Hepatocyte (in vitro differentiated cells): Measurements from ENCODE around the gene AGAP1. TPM values are rescaled to one million over a fixed set of nuclear protein-coding genes. Genes with fewer than 3 reads are reported as not detected.
A peak's percentile ranks its signal among the peaks of the same experiment; 100 is the strongest.

Source experiments
- DNase-seq: peaks from one replicate; pipeline ENCODE4 v3.0.0-alpha.2; 2016; ENCODE audit warnings: low spot score
- H2AFZ ChIP-seq: fragments of 200-600 bp; sonication (generic); 2 replicates; pipeline ENCODE4 v1.6.0; 2016; ENCODE audit warnings: antibody characterized with exemption, mild to moderate bottlenecking
- H3K27ac ChIP-seq: fragments of 200-600 bp; sonication (generic); 2 replicates; pipeline ENCODE4 v1.5.1; 2016; ENCODE audit warnings: mild to moderate bottlenecking
- H3K27me3 ChIP-seq: fragments of 200-600 bp; sonication (generic); 2 replicates; pipeline ENCODE4 v1.6.1; 2016
- H3K36me3 ChIP-seq: fragments of 200-600 bp; sonication (generic); replicated peaks from 2 replicates; pipeline ENCODE4 v1.5.1; 2016; ENCODE audit warnings: low read depth; ENCODE audit not compliant: insufficient read depth
- H3K4me1 ChIP-seq: fragments of 200-600 bp; sonication (generic); 2 replicates; pipeline ENCODE4 v1.5.1; 2016; ENCODE audit warnings: mild to moderate bottlenecking, moderate library complexity; ENCODE audit not compliant: insufficient read depth
- H3K4me2 ChIP-seq: fragments of 200-600 bp; sonication (generic); 2 replicates; pipeline ENCODE4 v1.6.0; 2016
- H3K4me3 ChIP-seq: fragments of 200-600 bp; sonication (generic); 2 replicates; pipeline ENCODE4 v1.5.1; 2016; ENCODE audit warnings: mild to moderate bottlenecking
- H3K79me2 ChIP-seq: fragments of 200-600 bp; sonication (generic); 2 replicates; pipeline ENCODE4 v1.6.0; 2017; ENCODE audit warnings: mild to moderate bottlenecking
- H3K9me2 ChIP-seq: fragments of 200-600 bp; sonication (generic); replicated peaks from 2 replicates; pipeline ENCODE4 v1.6.0; 2017; ENCODE audit warnings: mild to moderate bottlenecking; ENCODE audit not compliant: insufficient read depth
- H3K9me3 ChIP-seq: fragments of 200-600 bp; sonication (generic); 2 replicates; pipeline ENCODE4 v1.5.1; 2016; ENCODE audit warnings: low read depth, mild to moderate bottlenecking
- H4K20me1 ChIP-seq: fragments of 200-600 bp; sonication (generic); 2 replicates; pipeline ENCODE4 v1.6.0; 2016; ENCODE audit warnings: mild to moderate bottlenecking; ENCODE audit not compliant: insufficient read depth, poor library complexity, severe bottlenecking
- EZH2 ChIP-seq: fragments of 200-600 bp; sonication (generic); IDR thresholded peaks from 2 replicates; pipeline ENCODE4 v1.6.1; 2016; ENCODE audit warnings: antibody characterized with exemption, mild to moderate bottlenecking, borderline replicate concordance
- EZH2phosphoT487 ChIP-seq: fragments of 200-600 bp; sonication (generic); IDR thresholded peaks from one replicate; pipeline ENCODE4 v1.6.1; 2018; ENCODE audit warnings: antibody characterized with exemption, mild to moderate bottlenecking, low read depth, moderate library complexity; ENCODE audit not compliant: unreplicated experiment, severe bottlenecking
- WGBS: methylation state at CpG from one replicate; pipeline ENCODE4 v1.1.6; 2016; ENCODE audit warnings: low lambda C conversion rate; ENCODE audit errors: missing lambda C conversion rate; 5-methylcytosine and 5-hydroxymethylcytosine counted together
- polyA plus RNA-seq: library from polyadenylated mRNA; unstranded; fragments of >200 nt; fragmentation: Nextera tagmentation; extraction: Ambion mirVana; gene quantifications from 2 replicates; pipeline ENCODE4 v1.2.1, GENCODE V29; 2016
- total RNA-seq: library from RNA; depleted of rRNA; stranded (reverse); fragments of >200 nt; gene quantifications from 2 replicates; pipeline ENCODE4 v1.2.3, GENCODE V29; 2014
- TF ChIP-seq, protein P1 (sequence below): fragments of 200-600 bp; sonication (generic); IDR thresholded peaks from 2 replicates; pipeline ENCODE4 v1.5.1; 2016; ENCODE audit warnings: antibody characterized with exemption, mild to moderate bottlenecking; ENCODE audit not compliant: poor library complexity

Gene AGAP1
- total and polyA plus RNA-seq, 2 experiments from 2014 or later, result 12.1 to 20.0 TPM

DNA sequence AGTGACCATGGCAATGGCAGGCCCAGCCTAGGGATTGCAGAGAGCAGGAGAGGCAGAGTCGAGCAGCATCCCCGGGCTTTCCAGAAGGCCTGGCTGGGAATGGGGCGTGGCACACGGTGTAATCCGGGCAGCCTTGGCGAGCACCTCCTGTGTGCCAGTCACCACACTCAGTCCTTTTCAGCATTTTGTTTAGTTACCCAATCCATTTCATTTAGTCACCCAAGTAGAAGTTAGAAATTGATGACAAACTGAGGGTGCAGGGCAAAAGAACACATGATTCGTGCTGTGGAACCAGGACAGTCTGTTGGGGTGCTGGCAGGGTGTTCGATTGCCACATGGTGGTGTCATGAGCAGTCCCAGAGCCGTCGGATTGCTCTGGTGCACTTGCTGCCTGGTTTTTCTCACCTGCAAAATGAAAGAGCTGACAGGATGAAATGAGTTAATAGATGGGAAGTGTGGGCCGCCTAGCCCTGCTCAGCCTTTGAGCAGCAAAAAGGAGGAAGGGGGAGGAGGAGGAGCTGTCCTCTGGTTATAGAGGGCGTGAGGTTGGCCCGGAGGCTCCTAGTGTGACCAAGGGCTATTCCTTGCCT lies 299.4 kb downstream of the AGAP1 start:
- H3K9me2 ChIP-seq, result no peaks in the 10 kb centered on the region
- no peak overlapping the region for H3K4me3 ChIP-seq
- no peaks in the 10 kb centered on the region for H3K9me3 ChIP-seq
- no peaks in the 10 kb centered on the region for H4K20me1 ChIP-seq
- no peaks in the 10 kb centered on the region for H3K4me1 ChIP-seq
- WGBS, result 69% methylated on average over 13 of the region's 13 CpGs
- no peak overlapping the region for H3K27ac ChIP-seq
- no peaks in the 10 kb centered on the region for H3K36me3 ChIP-seq
- H3K27me3 ChIP-seq, result no peaks in the 10 kb centered on the region
- TF ChIP-seq EZH2 (no peak), EZH2phosphoT487 (no peak)
- TF ChIP-seq, protein P1, sequence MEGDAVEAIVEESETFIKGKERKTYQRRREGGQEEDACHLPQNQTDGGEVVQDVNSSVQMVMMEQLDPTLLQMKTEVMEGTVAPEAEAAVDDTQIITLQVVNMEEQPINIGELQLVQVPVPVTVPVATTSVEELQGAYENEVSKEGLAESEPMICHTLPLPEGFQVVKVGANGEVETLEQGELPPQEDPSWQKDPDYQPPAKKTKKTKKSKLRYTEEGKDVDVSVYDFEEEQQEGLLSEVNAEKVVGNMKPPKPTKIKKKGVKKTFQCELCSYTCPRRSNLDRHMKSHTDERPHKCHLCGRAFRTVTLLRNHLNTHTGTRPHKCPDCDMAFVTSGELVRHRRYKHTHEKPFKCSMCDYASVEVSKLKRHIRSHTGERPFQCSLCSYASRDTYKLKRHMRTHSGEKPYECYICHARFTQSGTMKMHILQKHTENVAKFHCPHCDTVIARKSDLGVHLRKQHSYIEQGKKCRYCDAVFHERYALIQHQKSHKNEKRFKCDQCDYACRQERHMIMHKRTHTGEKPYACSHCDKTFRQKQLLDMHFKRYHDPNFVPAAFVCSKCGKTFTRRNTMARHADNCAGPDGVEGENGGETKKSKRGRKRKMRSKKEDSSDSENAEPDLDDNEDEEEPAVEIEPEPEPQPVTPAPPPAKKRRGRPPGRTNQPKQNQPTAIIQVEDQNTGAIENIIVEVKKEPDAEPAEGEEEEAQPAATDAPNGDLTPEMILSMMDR, result peak; percentile 43
- no peaks in the 10 kb centered on the region for H3K79me2 ChIP-seq
- no peak overlapping the region for H3K4me2 ChIP-seq
- peak; percentile 43 for DNase-seq
- H2AFZ ChIP-seq, result no peak overlapping the region

DNA sequence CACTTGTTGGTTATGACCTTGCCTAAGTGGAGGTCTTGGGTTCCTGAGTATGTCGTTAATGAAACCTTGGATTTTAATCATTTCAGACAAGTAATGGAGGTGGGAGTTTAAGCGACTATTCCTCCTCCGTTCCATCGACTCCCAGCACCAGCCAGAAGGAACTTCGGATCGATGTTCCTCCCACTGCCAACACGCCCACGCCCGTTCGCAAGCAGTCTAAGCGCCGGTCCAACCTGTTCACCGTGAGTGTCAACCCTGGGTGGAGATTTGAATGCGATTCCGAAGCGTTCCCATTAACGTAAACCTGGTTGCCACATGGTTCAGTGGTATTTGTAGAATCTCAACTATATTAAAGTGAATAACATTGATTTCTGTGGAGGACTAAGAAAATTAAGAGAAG lies 305.4 kb downstream of the AGAP1 start:
- Histone ChIP-seq H3K36me3 (no peaks in the 10 kb centered on the region), H3K4me3 (no peak overlapping the region)
- WGBS, result 96% methylated on average over 17 of the region's 17 CpGs

DNA sequence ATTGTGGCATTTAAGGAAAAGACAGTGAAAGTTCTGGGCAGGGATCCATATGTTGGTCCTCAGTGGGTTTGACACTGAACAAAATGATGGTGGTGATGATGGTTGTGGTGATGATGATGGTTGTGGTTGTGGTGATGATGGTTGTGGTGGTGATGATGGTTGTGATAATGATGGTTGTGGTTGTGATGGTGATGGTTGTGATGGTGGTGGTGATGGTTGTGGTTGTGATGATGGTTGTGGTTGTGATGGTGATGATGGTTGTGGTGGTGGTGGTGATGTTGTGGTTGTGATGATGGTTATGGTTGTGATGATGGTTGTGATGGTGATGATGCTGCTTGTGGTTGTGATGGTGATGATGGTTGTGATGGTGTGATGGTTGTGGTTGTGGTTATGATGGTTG lies 308.7 kb downstream of the AGAP1 start:
- Histone ChIP-seq H3K27ac (no peak overlapping the region), H3K9me2 (no peaks in the 10 kb centered on the region), H3K4me2 (no peak overlapping the region), H3K27me3 (no peaks in the 10 kb centered on the region), H4K20me1 (no peaks in the 10 kb centered on the region), H3K36me3 (no peaks in the 10 kb centered on the region), H3K9me3 (no peaks in the 10 kb centered on the region), H3K4me3 (no peak overlapping the region), H3K79me2 (no peaks in the 10 kb centered on the region), H3K4me1 (no peaks in the 10 kb centered on the region), H2AFZ (no peak overlapping the region)
- TF ChIP-seq EZH2phosphoT487 (no peak), EZH2 (no peak)
- TF ChIP-seq, protein P1, result no peak
- DNase-seq, result no peak

More for the DNA sequence above, 305.4 kb downstream of the AGAP1 start:
- no peaks in the 10 kb centered on the region for H3K9me3 ChIP-seq
- no peaks in the 10 kb centered on the region for H3K79me2 ChIP-seq
- H3K27ac ChIP-seq, result no peak overlapping the region
- H3K4me2 ChIP-seq, result no peak overlapping the region
- H4K20me1 ChIP-seq, result no peaks in the 10 kb centered on the region
- no peaks in the 10 kb centered on the region for H3K9me2 ChIP-seq
- no peaks in the 10 kb centered on the region for H3K4me1 ChIP-seq
- DNase-seq, result no peak
- no peaks in the 10 kb centered on the region for H3K27me3 ChIP-seq
- no peak overlapping the region for H2AFZ ChIP-seq
- TF ChIP-seq, protein P1, result no peak
- TF ChIP-seq EZH2 (no peak), EZH2phosphoT487 (no peak)

DNA sequence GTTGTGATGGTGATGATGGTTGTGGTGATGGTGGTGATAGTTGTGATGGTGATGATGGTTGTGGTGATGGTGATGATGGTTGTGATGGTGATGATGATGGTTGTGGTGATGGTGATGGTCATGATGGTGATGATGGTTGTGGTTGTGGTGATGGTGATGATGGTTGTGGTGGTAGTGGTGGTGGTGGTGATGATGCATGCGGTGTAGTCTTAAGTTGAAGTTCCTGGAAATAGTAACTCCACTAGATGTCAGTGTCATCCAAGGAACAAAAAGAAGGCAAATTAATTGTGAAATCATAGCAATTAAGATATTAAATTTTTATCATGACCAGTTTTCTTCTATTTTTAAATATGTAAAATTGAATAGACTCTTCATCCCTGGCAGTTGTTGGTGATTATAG lies 309.2 kb downstream of the AGAP1 start:
- H3K9me3 ChIP-seq, result no peaks in the 10 kb centered on the region
- no peaks in the 10 kb centered on the region for H4K20me1 ChIP-seq
- no peak overlapping the region for H3K27ac ChIP-seq
- H3K79me2 ChIP-seq, result no peaks in the 10 kb centered on the region
- H3K9me2 ChIP-seq, result no peaks in the 10 kb centered on the region
- H2AFZ ChIP-seq, result no peak overlapping the region
- H3K4me3 ChIP-seq, result no peak overlapping the region
- no peaks in the 10 kb centered on the region for H3K4me1 ChIP-seq
- H3K4me2 ChIP-seq, result no peak overlapping the region
- TF ChIP-seq, protein P1, result peak; percentile 42
- TF ChIP-seq EZH2, result no peak
- TF ChIP-seq EZH2phosphoT487, result no peak
- WGBS, result 100% methylated on average over 1 of the region's 1 CpG
- H3K36me3 ChIP-seq, result no peaks in the 10 kb centered on the region
- no peak for DNase-seq
- H3K27me3 ChIP-seq, result no peaks in the 10 kb centered on the region
